K562 (cell line): ENCODE results near the gene ZNF718. TPM values are rescaled to one million over a fixed set of nuclear protein-coding genes. Genes with fewer than 3 reads are reported as not detected.

Source experiments
- ATAC-seq: fragments of 200-7000 bp; cut with Tn5 transposase; 3 replicates; pipeline ENCODE4 v1.9.1; 2020; ENCODE audit warnings: moderate library complexity
- BruUV-seq: library from RNA; stranded (reverse); fragments of 400-500 nt; replicated peaks from 2 replicates; lab custom pipeline; 2021; lab: Mats Ljungman, UMichigan
- CTCF ChIA-PET: fragments of 300-600 bp; formaldehyde crosslinking; extraction: SDS; loops from one replicate; lab custom pipeline; 2021; ENCODE audit warnings: low intra/inter-chr PET ratio; lab: Yijun Ruan, JAX
- POLR2A ChIA-PET: fragments of 300-600, 350-650 bp; sonication (Branson Sonifier 250); formaldehyde crosslinking; extraction: SDS; loops from one replicate; lab custom pipeline; 2021; ENCODE audit warnings: antibody characterized with exemption, inconsistent platforms; lab: Yijun Ruan, JAX
- DNase-seq, 4 experiments: peaks; one replicate each; pipeline versions ENCODE4 v3.0.0 to v3.0.0-alpha.2; 2011 to 2018; ENCODE audit warnings: low spot score in 3 of 4, mixed read lengths in 3 of 4; ENCODE audit errors: extremely low read depth in 1 of 4
- FAIRE-seq: peaks from 2 replicates; lab custom pipeline; 2011; peaks lifted over from hg19 to GRCh38; lab: Jason Lieb, UNC
- H2AFZ ChIP-seq: 2 replicates; pipeline ENCODE4 v1.6.0; 2011; ENCODE audit warnings: low read depth, low read length, control low read depth, inconsistent platforms
- H3K27ac ChIP-seq: fragments of 200-600 bp; 3 replicates; pipeline ENCODE4 v1.8.0; 2011; ENCODE audit warnings: low read depth, mild to moderate bottlenecking, control low read depth, inconsistent platforms, low read length, moderate library complexity, mixed read lengths; ENCODE audit errors: extremely low read depth
- H3K27me3 ChIP-seq, 2 experiments: fragments of 300-600 bp in 1 of 2; 2 replicates in 1 of 2; 3 replicates in 1 of 2; pipeline versions ENCODE4 v1.6.0 to v1.8.0; 2011; ENCODE audit warnings: inconsistent platforms in 2 of 2, low read length in 2 of 2, mild to moderate bottlenecking in 1 of 2, mixed read lengths in 1 of 2, moderate library complexity in 1 of 2; ENCODE audit not compliant: control insufficient read depth in 2 of 2, insufficient read depth in 2 of 2
- H3K36me3 ChIP-seq: fragments of 300-600 bp; 3 replicates; pipeline ENCODE4 v1.8.0; 2011; ENCODE audit warnings: mild to moderate bottlenecking, low read length, inconsistent platforms; ENCODE audit not compliant: control insufficient read depth, insufficient read depth
- H3K4me1 ChIP-seq, 2 experiments: fragments of 200-600 bp in 1 of 2; replicated peaks in 1 of 2; 2 replicates in 1 of 2; 3 replicates in 1 of 2; pipeline versions ENCODE4 v1.5.1 to v1.8.0; 2011; ENCODE audit warnings: inconsistent platforms in 2 of 2, low read length in 2 of 2, mild to moderate bottlenecking in 1 of 2, mixed read lengths in 1 of 2, moderate library complexity in 1 of 2; ENCODE audit not compliant: control insufficient read depth in 2 of 2, insufficient read depth in 2 of 2
- H3K4me2 ChIP-seq: 2 replicates; pipeline ENCODE4 v1.6.1; 2011; ENCODE audit warnings: low read length, control low read depth, inconsistent platforms, mixed read lengths; ENCODE audit not compliant: insufficient read depth
- H3K4me3 ChIP-seq: fragments of 200-600 bp; sonication (generic), shearing (Covaris generic); 2 replicates; pipeline ENCODE4 v1.5.1; 2016; ENCODE audit warnings: control low read depth, inconsistent platforms
- H3K79me2 ChIP-seq: fragments of 200-600 bp; 3 replicates; pipeline ENCODE4 v1.8.0; 2011; ENCODE audit warnings: low read length, inconsistent platforms; ENCODE audit not compliant: control insufficient read depth, insufficient read depth
- H3K9ac ChIP-seq, 2 experiments: 2 replicates each; pipeline versions ENCODE4 v1.6.0 to v1.6.1; 2011; ENCODE audit warnings: low read depth in 2 of 2, low read length in 2 of 2, control low read depth in 1 of 2, inconsistent platforms in 1 of 2, mild to moderate bottlenecking in 1 of 2, mixed read lengths in 1 of 2; ENCODE audit not compliant: insufficient read depth in 1 of 2
- H3K9me1 ChIP-seq: one replicate; pipeline ENCODE4 v1.6.0; 2011; ENCODE audit warnings: inconsistent platforms, mild to moderate bottlenecking, low read length, moderate library complexity; ENCODE audit not compliant: control insufficient read depth, insufficient read depth
- H3K9me3 ChIP-seq: replicated peaks from 2 replicates; pipeline ENCODE4 v1.5.1; 2011; ENCODE audit warnings: low read depth, low read length, inconsistent platforms; ENCODE audit not compliant: control insufficient read depth, insufficient read depth
- H4K20me1 ChIP-seq: replicated peaks from 2 replicates; pipeline ENCODE4 v1.6.1; 2011; ENCODE audit warnings: low read length, inconsistent platforms, mixed read lengths; ENCODE audit not compliant: control insufficient read depth, insufficient read depth
- CAMTA2 ChIP-seq: fragments of 250-450 bp; sonication (Bioruptor Pico); conservative IDR thresholded peaks from 2 replicates; pipeline ENCODE4 v1.5.1; 2022
- PRPF4 ChIP-seq: fragments of 200-400 bp; formaldehyde crosslinking; IDR thresholded peaks from one replicate; pipeline ENCODE4 v1.6.1; 2017; ENCODE audit warnings: low read length, low read depth, mild to moderate bottlenecking; ENCODE audit not compliant: insufficient read depth, poor library complexity, severe bottlenecking
- RHOXF2B ChIP-seq: fragments of 250-450 bp; sonication (Bioruptor Pico); conservative IDR thresholded peaks from 2 replicates; pipeline ENCODE4 v1.5.1; 2021
- TRIM28 ChIP-seq: fragments of 450-650 bp; IDR thresholded peaks from 2 replicates; pipeline ENCODE4 v1.6.1; 2017
- YBX1 ChIP-seq: fragments of 450-650 bp; IDR thresholded peaks from 2 replicates; pipeline ENCODE4 v1.7.1; 2016; ENCODE audit warnings: mild to moderate bottlenecking
- ZNF274 ChIP-seq: IDR thresholded peaks from 2 replicates; pipeline ENCODE4 v1.6.1; 2011; ENCODE audit warnings: low read depth, mild to moderate bottlenecking, low read length, moderate library complexity, borderline replicate concordance
- WGBS: fragments of 100-300 bp; shearing (Covaris generic); methylation state at CpG from one replicate; pipeline ENCODE4 v1.1.6; 2016; ENCODE audit warnings: low coverage, mixed read lengths; ENCODE audit not compliant: insufficient coverage; ENCODE audit errors: missing lambda C conversion rate; 5-methylcytosine and 5-hydroxymethylcytosine counted together
- in situ Hi-C: fragments of 300-500 bp; cut with MboI; formaldehyde crosslinking; loops from 4 replicates; pipeline ENCODE4 v1.15.0; 2018; ENCODE audit warnings: inconsistent platforms, mixed read lengths
- intact Hi-C: fragments of 100-400 bp; cut with micrococcal nuclease; formaldehyde crosslinking; loops from 2 replicates; pipeline ENCODE4 v1.14.2; 2022
- polyA plus RNA-seq, 8 experiments: library from polyadenylated mRNA; depleted of rRNA in 4 of 8; stranded (reverse) in 5 of 8; unstranded in 3 of 8; fragments of >200 nt; fragmentation: Nextera tagmentation in 2 of 8; fragmentation: Illumina TruSeq in 1 of 8; extraction: Ambion mirVana in 2 of 8; extraction: Trizol in 1 of 8; gene quantifications; 2 replicates each; pipeline versions ENCODE4 v1.2.1 to v1.2.3, GENCODE V29; 2011 to 2014; ENCODE audit warnings: inconsistent platforms in 1 of 8, missing spikeins in 1 of 8
- total RNA-seq, 7 experiments: library from RNA; depleted of rRNA in 6 of 7; stranded (reverse); fragments of >200 nt in 6 of 7; fragmentation: Illumina TruSeq in 2 of 7; extraction: Trizol in 2 of 7; gene quantifications; 2 replicates each; pipeline versions ENCODE4 v1.2.1 to v1.2.3, GENCODE V29; 2011 to 2021; ENCODE audit warnings: low replicate concordance in 1 of 7

Gene ZNF718
- total and polyA plus RNA-seq, 9 of the 15 experiments (the other 6 are each of a cell fraction or from before 2014, with no cell fraction given): 1.00 to 5.3 (median 2.7) TPM

- H2AFZ ChIP-seq: no peak overlapping the region
- in situ Hi-C loops (no loop called here), intact Hi-C loops (no loop called here)
- FAIRE-seq: no peak
- no TSS peak for BruUV-seq
- H3K36me3 ChIP-seq: no peaks in the 10 kb centered on the region
- H3K9me1 ChIP-seq: no peaks in the 10 kb centered on the region
- POLR2A ChIA-PET: no interaction called here
- WGBS: 27% methylated on average over 4 of the region's 4 CpGs
- CTCF ChIA-PET: no interaction called here
- no peak overlapping the region for H3K4me2 ChIP-seq
- no peaks in the 10 kb centered on the region for H4K20me1 ChIP-seq
- H3K27me3 ChIP-seq: no peaks in the 10 kb centered on the region
- peaks cover 11% of the 10 kb centered on the region for H3K9me3 ChIP-seq
- TF ChIP-seq TRIM28: peak; percentile 51; the same call in 1 of the 2 replicates
- TF ChIP-seq ZNF274: peak; percentile 96
- TF ChIP-seq CAMTA2 (CRISPR knock-in tag): no peak
- TF ChIP-seq YBX1: no peak
- TF ChIP-seq PRPF4: no peak
- no peak for TF ChIP-seq RHOXF2B (CRISPR knock-in tag)
- no peak for ATAC-seq
- no peak overlapping the region for H3K27ac ChIP-seq
- no peak overlapping the region for H3K9ac ChIP-seq
- no peaks in the 10 kb centered on the region for H3K79me2 ChIP-seq
- no peaks in the 10 kb centered on the region for H3K4me1 ChIP-seq
- no peak overlapping the region for H3K4me3 ChIP-seq
- no peak for DNase-seq
Observed at GRCh38 chr4:161496-162284, 37.4 kb downstream of the ZNF718 start.
